Measurements from ENCODE around the gene RIGI. TPM values are rescaled to one million over a fixed set of nuclear protein-coding genes. Genes with fewer than 3 reads are reported as not detected.
A peak's percentile ranks its signal among the peaks of the same experiment; 100 is the strongest.

Gene RIGI
- total and polyA plus RNA-seq, 9 of the 15 experiments (the other 6 are each of a cell fraction or from before 2014, with no cell fraction given) = 0.27 to 1.1 (median 0.54) TPM

DNA sequence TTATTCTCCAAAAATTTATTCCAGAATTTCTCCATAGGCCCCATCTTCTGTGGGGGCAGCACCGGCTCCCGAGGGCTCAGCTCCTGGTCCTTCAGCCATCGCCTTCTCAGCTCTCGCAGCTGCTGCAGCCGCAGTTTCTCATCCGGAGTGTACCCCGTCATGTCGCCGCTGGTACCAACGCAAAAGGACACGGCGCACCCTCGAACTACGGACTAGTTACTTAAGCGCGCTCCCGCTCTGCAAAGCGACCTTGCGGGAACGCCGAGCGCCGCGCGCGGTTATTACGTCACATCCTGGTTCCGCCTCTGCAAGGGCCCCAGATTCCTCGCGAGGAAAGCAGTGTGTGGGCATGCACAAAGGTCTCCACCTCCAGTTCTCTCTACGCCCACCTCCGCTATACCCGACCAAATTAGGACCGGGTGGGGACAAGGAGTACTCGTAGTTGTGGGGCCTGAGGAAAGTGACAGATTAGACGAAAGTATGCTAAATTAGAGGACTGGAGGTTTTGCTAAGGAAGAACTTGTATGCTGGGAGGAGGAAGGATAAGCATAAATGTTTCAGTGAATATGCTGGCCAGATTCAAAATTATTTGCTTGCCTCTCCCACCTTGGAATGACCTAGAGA is 47.0 kb upstream of the RIGI start, which contains the start of gene NDUFB6 (continued):
- peak in 1 of 2 experiments; percentile 69; a peak in 1 of 4 replicates for TF ChIP-seq SIN3A (IDR thresholded peaks at IDR 0.05; ENCODE audit: borderline replicate concordance in 2 of 2, control insufficient read depth in 1 of 2, low read depth in 2 of 2, low read length in 2 of 2)
- TF ChIP-seq RB1 (IDR thresholded peaks at IDR 0.05; ENCODE audit: low read depth) = 0 out of 2 replicates have a peak, but pooled peaks have one; percentile 18
- TF ChIP-seq, protein P1, sequence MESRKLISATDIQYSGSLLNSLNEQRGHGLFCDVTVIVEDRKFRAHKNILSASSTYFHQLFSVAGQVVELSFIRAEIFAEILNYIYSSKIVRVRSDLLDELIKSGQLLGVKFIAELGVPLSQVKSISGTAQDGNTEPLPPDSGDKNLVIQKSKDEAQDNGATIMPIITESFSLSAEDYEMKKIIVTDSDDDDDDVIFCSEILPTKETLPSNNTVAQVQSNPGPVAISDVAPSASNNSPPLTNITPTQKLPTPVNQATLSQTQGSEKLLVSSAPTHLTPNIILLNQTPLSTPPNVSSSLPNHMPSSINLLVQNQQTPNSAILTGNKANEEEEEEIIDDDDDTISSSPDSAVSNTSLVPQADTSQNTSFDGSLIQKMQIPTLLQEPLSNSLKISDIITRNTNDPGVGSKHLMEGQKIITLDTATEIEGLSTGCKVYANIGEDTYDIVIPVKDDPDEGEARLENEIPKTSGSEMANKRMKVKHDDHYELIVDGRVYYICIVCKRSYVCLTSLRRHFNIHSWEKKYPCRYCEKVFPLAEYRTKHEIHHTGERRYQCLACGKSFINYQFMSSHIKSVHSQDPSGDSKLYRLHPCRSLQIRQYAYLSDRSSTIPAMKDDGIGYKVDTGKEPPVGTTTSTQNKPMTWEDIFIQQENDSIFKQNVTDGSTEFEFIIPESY (CRISPR knock-in tag; IDR thresholded peaks at IDR 0.05) = no peak
- TF ChIP-seq ZNF224 (CRISPR knock-in tag; IDR thresholded peaks at IDR 0.05) = no peak
- no peak for TF ChIP-seq ZNF232 (CRISPR knock-in tag; IDR thresholded peaks at IDR 0.05)
- TF ChIP-seq NR2F6 (CRISPR knock-in tag; IDR thresholded peaks at IDR 0.05) = no peak
- peak; percentile 90 for TF ChIP-seq PHF20 (IDR thresholded peaks at IDR 0.05; ENCODE audit: partially characterized antibody)
- no peak for TF ChIP-seq MAFK (IDR thresholded peaks at IDR 0.05; ENCODE audit: low read length)
- TF ChIP-seq POU5F1 (IDR thresholded peaks at IDR 0.05; ENCODE audit: borderline replicate concordance, low read depth, low read length, partially characterized antibody) = no peak
- TF ChIP-seq DACH1 (IDR thresholded peaks at IDR 0.05; ENCODE audit: partially characterized antibody) = no peak
- no peak for TF ChIP-seq BRD9 (IDR thresholded peaks at IDR 0.05; ENCODE audit: low read depth, partially characterized antibody)
- peak; percentile 68 for TF ChIP-seq KDM5B (IDR thresholded peaks at IDR 0.05; ENCODE audit: insufficient replicate concordance, low read depth, low read length)
- peak; percentile 80 for TF ChIP-seq HNRNPLL (IDR thresholded peaks at IDR 0.05; ENCODE audit: low read depth, low read length, poor library complexity, severe bottlenecking)
- TF ChIP-seq NCOA4 (IDR thresholded peaks at IDR 0.05; ENCODE audit: partially characterized antibody) = no peak
- TF ChIP-seq ZNF12 (CRISPR knock-in tag; IDR thresholded peaks at IDR 0.05) = no peak
- TF ChIP-seq JUNB (CRISPR knock-in tag; conservative IDR thresholded peaks at IDR 0.05) = no peak
- no peak for TF ChIP-seq MCM7 (IDR thresholded peaks at IDR 0.05)
- peak; percentile 86 for TF ChIP-seq ATF1 (CRISPR knock-in tag; IDR thresholded peaks at IDR 0.05)
- peak; percentile 97 for TF ChIP-seq ATF1 (tag; IDR thresholded peaks at IDR 0.05)
- no peak for TF ChIP-seq CBFA2T3 (IDR thresholded peaks at IDR 0.05)
- TF ChIP-seq MAX (CRISPR knock-in tag; IDR thresholded peaks at IDR 0.05) = no peak
- TF ChIP-seq ZKSCAN8 (CRISPR knock-in tag; IDR thresholded peaks at IDR 0.05) = no peak
- peak; percentile 97 for TF ChIP-seq MTA1 (IDR thresholded peaks at IDR 0.05; ENCODE audit: borderline replicate concordance)
- no peak for TF ChIP-seq PCBP1 (IDR thresholded peaks at IDR 0.05; ENCODE audit: low read depth, low read length, poor library complexity, severe bottlenecking)
- TF ChIP-seq BCOR (IDR thresholded peaks at IDR 0.05) = no peak
- TF ChIP-seq E2F3 (CRISPR knock-in tag; IDR thresholded peaks at IDR 0.05) = no peak
- no peak for TF ChIP-seq ZNF655 (CRISPR knock-in tag; IDR thresholded peaks at IDR 0.05)
- no peak for TF ChIP-seq PHTF2 (CRISPR knock-in tag; IDR thresholded peaks at IDR 0.05)
